ENCODE data around the gene WSB1. TPM values are rescaled to one million over a fixed set of nuclear protein-coding genes. Genes with fewer than 3 reads are reported as not detected.

WSB1 gene
- polyA plus RNA-seq, 1 experiment: 163 TPM

DNA sequence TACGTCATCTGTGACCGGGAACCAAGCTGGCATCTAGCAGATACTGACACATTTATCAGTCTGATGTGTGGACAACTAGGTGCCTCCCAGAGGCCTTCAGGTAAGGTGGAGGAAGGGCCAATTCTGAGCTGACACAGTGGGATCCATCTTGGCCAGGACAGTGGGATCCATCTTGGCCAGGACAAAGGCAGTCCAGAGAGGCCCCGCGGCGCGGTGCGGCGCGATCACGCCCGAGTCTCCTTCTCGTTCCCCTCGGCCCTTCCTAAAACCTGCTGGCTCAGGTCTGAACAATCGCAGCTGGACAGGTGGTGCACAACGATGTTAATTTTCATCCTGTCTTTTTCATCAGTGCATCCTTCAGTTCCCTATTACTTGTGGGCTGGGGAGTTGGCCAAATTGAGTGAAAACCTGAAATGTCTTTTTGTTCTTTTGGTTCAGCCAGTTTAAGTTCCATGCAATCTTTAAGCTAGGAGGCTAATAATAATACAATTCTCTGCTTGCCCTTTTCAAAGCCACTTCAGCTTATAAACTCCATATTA, 486 bp upstream of the WSB1 start:
- no peaks in the 10 kb centered on the region for H3K36me3 ChIP-seq (ENCODE audit: control insufficient read depth, insufficient read depth, low read length)
- TF ChIP-seq, protein P1, sequence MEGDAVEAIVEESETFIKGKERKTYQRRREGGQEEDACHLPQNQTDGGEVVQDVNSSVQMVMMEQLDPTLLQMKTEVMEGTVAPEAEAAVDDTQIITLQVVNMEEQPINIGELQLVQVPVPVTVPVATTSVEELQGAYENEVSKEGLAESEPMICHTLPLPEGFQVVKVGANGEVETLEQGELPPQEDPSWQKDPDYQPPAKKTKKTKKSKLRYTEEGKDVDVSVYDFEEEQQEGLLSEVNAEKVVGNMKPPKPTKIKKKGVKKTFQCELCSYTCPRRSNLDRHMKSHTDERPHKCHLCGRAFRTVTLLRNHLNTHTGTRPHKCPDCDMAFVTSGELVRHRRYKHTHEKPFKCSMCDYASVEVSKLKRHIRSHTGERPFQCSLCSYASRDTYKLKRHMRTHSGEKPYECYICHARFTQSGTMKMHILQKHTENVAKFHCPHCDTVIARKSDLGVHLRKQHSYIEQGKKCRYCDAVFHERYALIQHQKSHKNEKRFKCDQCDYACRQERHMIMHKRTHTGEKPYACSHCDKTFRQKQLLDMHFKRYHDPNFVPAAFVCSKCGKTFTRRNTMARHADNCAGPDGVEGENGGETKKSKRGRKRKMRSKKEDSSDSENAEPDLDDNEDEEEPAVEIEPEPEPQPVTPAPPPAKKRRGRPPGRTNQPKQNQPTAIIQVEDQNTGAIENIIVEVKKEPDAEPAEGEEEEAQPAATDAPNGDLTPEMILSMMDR (IDR thresholded peaks at IDR 0.05; ENCODE audit: insufficient read depth, low read depth, low read length): no peak
- ChIA-PET CTCF (interaction anchor here (0.8 to 1.2 kb wide), 4 partner anchors 40 to 61 kb away, joined by 3 read pairs; no protein-coding TSS in a partner anchor), POLR2A (no interaction called here)
- H3K4me3 ChIP-seq (ENCODE audit: low read depth, low read length): no peak overlapping the region
- H3K27me3 ChIP-seq (ENCODE audit: control insufficient read depth, insufficient read depth, low read length): no peaks in the 10 kb centered on the region
- DNase-seq (ENCODE audit: low read depth): no peak

DNA sequence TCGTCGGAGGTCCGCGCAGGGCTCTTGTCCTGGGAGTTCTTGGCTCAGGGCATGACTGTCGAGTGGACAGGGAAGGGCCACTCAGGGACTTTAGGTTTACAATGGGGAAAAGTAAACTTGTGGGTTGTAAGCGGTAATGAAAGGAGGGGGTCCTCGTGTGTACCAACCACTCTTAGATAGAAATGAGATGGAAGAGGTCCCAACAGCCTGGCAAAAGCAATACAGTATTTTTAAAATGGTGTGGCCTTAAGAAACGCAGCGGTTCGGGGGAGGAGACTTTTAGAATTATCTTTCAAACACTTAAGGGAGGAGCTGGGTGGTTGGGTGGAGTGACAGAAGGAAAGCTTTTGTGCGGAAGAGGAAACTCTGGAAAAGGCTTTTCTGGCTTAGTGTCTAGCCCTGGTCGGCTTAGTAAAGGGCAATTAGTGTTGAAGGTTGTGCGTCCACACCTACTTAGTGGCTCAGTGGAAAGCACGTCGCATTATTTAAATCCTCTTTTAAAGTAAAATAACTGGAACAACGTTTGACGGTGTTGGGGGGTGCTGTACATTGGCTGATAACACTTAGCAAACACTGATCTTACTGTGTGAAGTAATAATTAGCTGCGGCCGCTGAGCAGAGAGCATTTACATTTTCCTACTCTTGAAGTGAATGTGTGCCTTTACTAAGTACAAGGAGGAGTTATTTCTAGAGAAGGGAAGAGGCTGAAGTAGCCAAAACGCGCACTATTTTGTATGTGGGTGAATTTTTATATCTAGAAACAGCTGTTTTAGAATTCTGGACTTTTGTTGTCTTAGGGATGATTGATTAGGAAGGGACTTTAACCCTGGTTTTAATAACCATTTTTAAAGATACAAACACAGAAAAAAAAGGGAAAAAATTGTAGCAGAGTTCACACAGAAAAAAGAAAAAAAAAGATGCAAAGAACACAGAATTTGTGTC, 1.0 kb downstream of the WSB1 start:
- CTCF ChIA-PET: interaction anchor here (0.7 to 2.2 kb wide), 9 partner anchors 20 to 89 kb away, joined by 3 to 6 read pairs (median 3); no protein-coding TSS in a partner anchor
- H3K4me3 ChIP-seq (ENCODE audit: low read depth, low read length): peak overlapping the region; percentile 89
- H3K36me3 ChIP-seq (ENCODE audit: control insufficient read depth, insufficient read depth, low read length): no peaks in the 10 kb centered on the region
- TF ChIP-seq, protein P1 (IDR thresholded peaks at IDR 0.05; ENCODE audit: insufficient read depth, low read depth, low read length): no peak
- POLR2A ChIA-PET: interaction anchor here (0.6 to 1.1 kb wide), 5 partner anchors 25 to 487 kb away, joined by 3 to 6 read pairs (median 3); no protein-coding TSS in a partner anchor
- no peak for DNase-seq (ENCODE audit: low read depth)
- H3K27me3 ChIP-seq (ENCODE audit: control insufficient read depth, insufficient read depth, low read length): no peaks in the 10 kb centered on the region

DNA sequence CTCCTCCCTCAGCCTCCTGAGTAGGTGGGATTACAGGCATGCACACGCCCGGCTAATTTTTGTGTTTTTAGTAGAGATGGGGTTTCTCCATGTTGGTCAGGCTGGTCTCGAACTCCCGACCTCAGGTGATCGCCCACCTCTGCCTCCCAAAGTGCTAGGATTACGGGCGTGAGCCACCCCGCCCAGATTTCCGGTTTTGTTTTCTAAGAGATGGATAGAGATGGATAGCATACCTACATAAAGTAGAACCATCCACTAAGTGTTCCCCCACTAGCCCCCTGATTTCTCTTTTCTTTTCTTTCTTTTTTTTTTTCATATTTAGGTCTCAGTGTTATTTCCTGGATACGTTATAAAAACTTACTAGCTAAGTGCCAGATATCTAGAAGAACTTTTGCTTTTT, 2.0 kb downstream of the WSB1 start:
- CTCF ChIA-PET: interaction anchor here (0.8 to 2.2 kb wide), 6 partner anchors 19 to 90 kb away, joined by 3 to 6 read pairs (median 4); no protein-coding TSS in a partner anchor
- POLR2A ChIA-PET: interaction anchor here (0.6 to 0.9 kb wide), 5 partner anchors 19 to 552 kb away, joined by 3 to 7 read pairs (median 5); no protein-coding TSS in a partner anchor
- TF ChIP-seq, protein P1 (IDR thresholded peaks at IDR 0.05; ENCODE audit: insufficient read depth, low read depth, low read length): no peak
- Histone ChIP-seq H3K27me3 (ENCODE audit: control insufficient read depth, insufficient read depth, low read length) (no peaks in the 10 kb centered on the region), H3K36me3 (ENCODE audit: control insufficient read depth, insufficient read depth, low read length) (no peaks in the 10 kb centered on the region), H3K4me3 (ENCODE audit: low read depth, low read length) (peak overlapping the region; percentile 89)
- no peak for DNase-seq (ENCODE audit: low read depth)

DNA sequence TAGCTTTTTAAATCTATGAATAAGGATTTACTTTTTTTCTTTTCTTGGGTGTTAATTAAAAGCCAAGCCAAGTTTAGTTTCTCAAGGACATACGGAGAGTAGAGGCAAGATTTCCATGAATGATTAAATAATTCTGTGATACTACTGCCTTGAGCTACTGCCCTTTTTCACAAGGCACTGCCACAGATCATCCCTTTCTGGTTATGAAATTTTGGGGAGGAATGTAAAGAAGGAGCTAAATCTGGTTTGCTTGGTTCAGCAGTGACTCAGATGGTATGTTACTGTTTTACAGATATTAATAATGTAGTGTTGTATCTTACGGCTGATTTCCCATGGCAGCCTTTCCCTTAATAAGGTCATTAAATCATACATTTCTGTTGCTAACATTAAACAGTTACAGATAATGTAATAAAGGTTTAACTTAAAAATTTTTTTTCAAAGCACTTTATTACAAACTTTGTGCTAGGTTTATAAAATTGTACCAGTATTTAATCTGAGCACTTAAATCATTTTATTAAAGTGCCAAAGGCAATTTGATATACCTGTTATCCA, 2.6 kb downstream of the WSB1 start:
- POLR2A ChIA-PET: interaction anchor here (0.6 to 0.9 kb wide), 5 partner anchors 19 to 552 kb away, joined by 3 to 7 read pairs (median 5); no protein-coding TSS in a partner anchor

More for the DNA sequence above, 2.6 kb downstream of the WSB1 start:
- TF ChIP-seq, protein P1 (IDR thresholded peaks at IDR 0.05; ENCODE audit: insufficient read depth, low read depth, low read length): no peak
- Histone ChIP-seq H3K27me3 (ENCODE audit: control insufficient read depth, insufficient read depth, low read length) (no peaks in the 10 kb centered on the region), H3K4me3 (ENCODE audit: low read depth, low read length) (peak overlapping the region; percentile 89), H3K36me3 (ENCODE audit: control insufficient read depth, insufficient read depth, low read length) (no peaks in the 10 kb centered on the region)
- no peak for DNase-seq (ENCODE audit: low read depth)
- CTCF ChIA-PET: interaction anchor here (0.8 to 2.2 kb wide), 6 partner anchors 18 to 91 kb away, joined by 3 to 6 read pairs (median 4); no protein-coding TSS in a partner anchor

Measured in BJ (cell line).